IPS-15b (cell line): ENCODE data around the gene PLEKHG4B.
"Not testable (repeated sequence)": the region's sequence is repeated elsewhere in the genome, so short reads cannot be mapped to it uniquely, and the experiment has no call there.

Source experiments
- H3K27me3 ChIP-seq: one replicate; pipeline ENCODE4 v1.6.1; 2013; ENCODE audit warnings: low read length; ENCODE audit not compliant: control insufficient read depth, insufficient read depth
- H3K36me3 ChIP-seq: one replicate; pipeline ENCODE4 v1.6.1; 2013; ENCODE audit warnings: low read length; ENCODE audit not compliant: control insufficient read depth, insufficient read depth
- H3K4me1 ChIP-seq: one replicate; pipeline ENCODE4 v1.6.1; 2013; ENCODE audit warnings: mild to moderate bottlenecking, low read length; ENCODE audit not compliant: control insufficient read depth, insufficient read depth
- H3K4me3 ChIP-seq: one replicate; pipeline ENCODE4 v1.5.1; 2013; ENCODE audit warnings: low read depth, low read length
- H3K9ac ChIP-seq: one replicate; pipeline ENCODE4 v1.6.1; 2013; ENCODE audit warnings: low read depth, mild to moderate bottlenecking, low read length
- H3K9me3 ChIP-seq: one replicate; pipeline ENCODE4 v1.6.1; 2013; ENCODE audit warnings: mild to moderate bottlenecking, low read length; ENCODE audit not compliant: control insufficient read depth, insufficient read depth

PLEKHG4B gene

GRCh38 chr5:190366-191035 is 98.5 kb downstream of the PLEKHG4B start:
- Histone ChIP-seq H3K9me3 (no peaks in the 10 kb centered on the region), H3K4me3 (no peak overlapping the region), H3K36me3 (peaks cover 2% of the 10 kb centered on the region), H3K27me3 (no peaks in the 10 kb centered on the region), H3K9ac (no peak overlapping the region), H3K4me1 (peaks cover 3% of the 10 kb centered on the region)

GRCh38 chr5:191036-191948 is 99.3 kb downstream of the PLEKHG4B start, which contains the start of gene LRRC14B:
Gene LRRC14B, plus strand, starts transcription at chr5:191495. Its CDS starts 44 bp downstream, at chr5:191539.
- Histone ChIP-seq H3K9me3 (no peaks in the 10 kb centered on the region), H3K27me3 (no peaks in the 10 kb centered on the region), H3K9ac (no peak within 1 kb of the TSS), H3K4me3 (no peak within 1 kb of the TSS), H3K36me3 (peaks cover 2% of the 10 kb centered on the region), H3K4me1 (peaks cover 3% of the 10 kb centered on the region)

GRCh38 chr5:191949-192690 is 100.2 kb downstream of the PLEKHG4B start:
- H3K9me3 ChIP-seq: no peaks in the 10 kb centered on the region
- H3K4me3 ChIP-seq: no peak overlapping the region
- H3K4me1 ChIP-seq: peaks cover 3% of the 10 kb centered on the region
- peaks cover 2% of the 10 kb centered on the region for H3K36me3 ChIP-seq
- no peaks in the 10 kb centered on the region for H3K27me3 ChIP-seq
- H3K9ac ChIP-seq: no peak overlapping the region

GRCh38 chr5:192691-192969 is 100.7 kb downstream of the PLEKHG4B start:
- Histone ChIP-seq H3K36me3 (peaks cover 2% of the 10 kb centered on the region), H3K9me3 (no peaks in the 10 kb centered on the region), H3K27me3 (no peaks in the 10 kb centered on the region), H3K9ac (no peak overlapping the region), H3K4me3 (no peak overlapping the region), H3K4me1 (peaks cover 3% of the 10 kb centered on the region)

- H3K27me3 ChIP-seq: no peaks in the 10 kb centered on the region
- H3K9me3 ChIP-seq: no peaks in the 10 kb centered on the region
- peaks cover 2% of the 10 kb centered on the region for H3K36me3 ChIP-seq
- peaks cover 2% of the 10 kb centered on the region for H3K4me1 ChIP-seq
- no peak overlapping the region for H3K9ac ChIP-seq
- H3K4me3 ChIP-seq: no peak overlapping the region
These were observed 101.2 kb downstream of the PLEKHG4B start for GRCh38 chr5:192970-193831.

GRCh38 chr5:194102-194501 is 102.1 kb downstream of the PLEKHG4B start:
- Histone ChIP-seq H3K4me3 (no peak overlapping the region), H3K27me3 (no peaks in the 10 kb centered on the region), H3K36me3 (peaks cover 3% of the 10 kb centered on the region), H3K9ac (no peak overlapping the region), H3K9me3 (no peaks in the 10 kb centered on the region), H3K4me1 (no peaks in the 10 kb centered on the region)

- H3K9ac ChIP-seq: no peak overlapping the region
- no peak overlapping the region for H3K4me3 ChIP-seq
- H3K27me3 ChIP-seq: no peaks in the 10 kb centered on the region
- H3K9me3 ChIP-seq: no peaks in the 10 kb centered on the region
- H3K4me1 ChIP-seq: no peaks in the 10 kb centered on the region
- peaks cover 2% of the 10 kb centered on the region for H3K36me3 ChIP-seq
These were observed 102.7 kb downstream of the PLEKHG4B start for GRCh38 chr5:194603-195209.

- H3K4me3 ChIP-seq: no peak overlapping the region
- no peaks in the 10 kb centered on the region for H3K9me3 ChIP-seq
- H3K36me3 ChIP-seq: peaks cover 2% of the 10 kb centered on the region
- H3K4me1 ChIP-seq: no peaks in the 10 kb centered on the region
- H3K27me3 ChIP-seq: no peaks in the 10 kb centered on the region
- no peak overlapping the region for H3K9ac ChIP-seq
These were observed 103.6 kb downstream of the PLEKHG4B start for GRCh38 chr5:195401-196160.

GRCh38 chr5:196350-196749 is 104.4 kb downstream of the PLEKHG4B start:
- Histone ChIP-seq H3K27me3 (no peaks in the 10 kb centered on the region), H3K9ac (no peak overlapping the region), H3K9me3 (no peaks in the 10 kb centered on the region), H3K4me3 (no peak overlapping the region), H3K36me3 (peaks cover 2% of the 10 kb centered on the region), H3K4me1 (no peaks in the 10 kb centered on the region)

GRCh38 chr5:197031-197430 is 105.1 kb downstream of the PLEKHG4B start:
- H3K9me3 ChIP-seq, H3K4me1 ChIP-seq, H3K9ac ChIP-seq, H3K27me3 ChIP-seq, H3K4me3 ChIP-seq, H3K36me3 ChIP-seq: not testable (repeated sequence)
